OCI-LY3 (cell line): ENCODE results near the gene SYNGR4.

Source experiments
- CTCF ChIP-seq: fragments of 200-600, 300-600 bp; sonication (generic); IDR thresholded peaks from 2 replicates; pipeline ENCODE4 v1.5.1; 2014; ENCODE audit warnings: antibody characterized with exemption, low read length, low read depth
- EZH2phosphoT487 ChIP-seq: fragments of 200-600 bp; shearing (Covaris generic); IDR thresholded peaks from 2 replicates; pipeline ENCODE4 v1.6.1; 2018; ENCODE audit warnings: antibody characterized with exemption, mixed run types, low read depth

- TF ChIP-seq EZH2phosphoT487 (no peak), CTCF (no peak)
Measured at GRCh38 chr19:48398375-48399235, 34.4 kb downstream of the SYNGR4 start.
